ENCODE results near the gene CACNA1I. TPM values are rescaled to one million over a fixed set of nuclear protein-coding genes. Genes with fewer than 3 reads are reported as not detected.

Gene CACNA1I
- total and polyA plus RNA-seq, 3 experiments from 2014 or later: 0.71 to 4.6 (median 4.6) TPM

DNA sequence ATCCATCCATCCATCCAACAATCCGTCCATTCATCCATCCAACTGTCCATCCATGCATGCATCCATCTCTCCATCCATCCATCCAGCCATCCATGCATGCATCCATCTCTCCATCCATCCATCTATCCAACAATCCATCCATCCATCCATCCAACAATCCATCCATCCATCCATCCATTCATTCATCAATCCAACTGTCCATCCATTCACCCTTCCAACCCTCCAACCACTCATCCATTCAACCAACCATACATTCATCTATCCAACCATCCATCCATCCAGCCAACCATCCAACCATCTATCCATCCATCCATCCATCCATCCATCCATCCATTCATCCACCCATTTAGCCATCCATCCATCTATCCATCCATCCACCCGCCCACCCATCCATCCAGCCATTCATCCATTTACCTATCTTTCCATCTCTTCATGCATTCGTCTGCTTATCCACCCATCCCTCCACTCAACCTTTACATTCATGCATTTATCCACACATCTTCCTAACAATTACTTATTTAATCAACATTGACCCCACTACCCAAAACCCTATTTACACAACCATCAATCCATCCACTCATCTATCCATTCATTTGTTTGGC is 12.6 kb downstream of the CACNA1I start:
- H3K4me1 Mint-ChIP-seq: no peaks in the 10 kb centered on the region
- Histone ChIP-seq H3K9me3 (ENCODE audit: low read length) (no peaks in the 10 kb centered on the region), H3K4me1 (ENCODE audit: insufficient read depth, low read length) (no peaks in the 10 kb centered on the region), H3K36me3 (ENCODE audit: insufficient read depth, low read length) (no peaks in the 10 kb centered on the region), H3K27me3 (ENCODE audit: insufficient read depth, low read length, poor library complexity, severe bottlenecking) (no peaks in the 10 kb centered on the region), H3K4me3 (ENCODE audit: low read length) (no peak overlapping the region), H3K27ac (ENCODE audit: low read depth, low read length) (no peak overlapping the region)
- POLR2A ChIA-PET: no interaction called here
- no peaks in the 10 kb centered on the region for H3K9me3 Mint-ChIP-seq
- H3K4me3 Mint-ChIP-seq: peak overlapping the region in 1 of 7 donors; percentile 33
- H3K27ac Mint-ChIP-seq: no peak overlapping the region
- H3K36me3 Mint-ChIP-seq: peaks cover 0 to 4% (median 0%) of the 10 kb centered on the region in 3 donors
- peaks cover 17 to 41% of the 10 kb centered on the region in 2 donors for H3K27me3 Mint-ChIP-seq
- CTCF ChIA-PET: no interaction called here
- no peak for DNase-seq

DNA sequence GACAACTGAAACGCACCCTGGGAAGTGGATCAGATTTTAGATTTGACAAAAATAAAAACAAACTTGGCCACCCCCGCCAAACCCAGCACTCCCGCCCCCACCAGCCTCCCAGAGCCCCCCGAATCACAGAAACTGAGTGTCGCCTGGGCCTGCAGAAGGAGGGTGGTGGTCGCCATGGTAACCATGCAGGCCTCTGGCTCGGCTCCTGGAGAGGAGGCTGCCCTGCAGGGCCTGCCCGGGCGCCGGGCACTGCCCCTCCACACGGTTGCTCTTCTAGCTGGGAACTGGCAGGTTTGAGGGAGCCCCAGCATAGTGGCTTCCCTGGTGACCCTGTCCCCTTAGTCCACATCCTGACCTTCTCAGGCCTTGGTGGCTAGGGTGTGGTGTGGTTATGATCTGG is 19.3 kb downstream of the CACNA1I start:
- no peak for DNase-seq
- POLR2A ChIA-PET: interaction anchor here (0.5 kb wide), 1 partner anchor 230 kb away, joined by 3 read pairs; no protein-coding TSS in a partner anchor
- CTCF ChIA-PET: interaction anchor here (1.3 kb wide), 1 partner anchor 55 kb away, joined by 3 read pairs; no protein-coding TSS in a partner anchor

DNA sequence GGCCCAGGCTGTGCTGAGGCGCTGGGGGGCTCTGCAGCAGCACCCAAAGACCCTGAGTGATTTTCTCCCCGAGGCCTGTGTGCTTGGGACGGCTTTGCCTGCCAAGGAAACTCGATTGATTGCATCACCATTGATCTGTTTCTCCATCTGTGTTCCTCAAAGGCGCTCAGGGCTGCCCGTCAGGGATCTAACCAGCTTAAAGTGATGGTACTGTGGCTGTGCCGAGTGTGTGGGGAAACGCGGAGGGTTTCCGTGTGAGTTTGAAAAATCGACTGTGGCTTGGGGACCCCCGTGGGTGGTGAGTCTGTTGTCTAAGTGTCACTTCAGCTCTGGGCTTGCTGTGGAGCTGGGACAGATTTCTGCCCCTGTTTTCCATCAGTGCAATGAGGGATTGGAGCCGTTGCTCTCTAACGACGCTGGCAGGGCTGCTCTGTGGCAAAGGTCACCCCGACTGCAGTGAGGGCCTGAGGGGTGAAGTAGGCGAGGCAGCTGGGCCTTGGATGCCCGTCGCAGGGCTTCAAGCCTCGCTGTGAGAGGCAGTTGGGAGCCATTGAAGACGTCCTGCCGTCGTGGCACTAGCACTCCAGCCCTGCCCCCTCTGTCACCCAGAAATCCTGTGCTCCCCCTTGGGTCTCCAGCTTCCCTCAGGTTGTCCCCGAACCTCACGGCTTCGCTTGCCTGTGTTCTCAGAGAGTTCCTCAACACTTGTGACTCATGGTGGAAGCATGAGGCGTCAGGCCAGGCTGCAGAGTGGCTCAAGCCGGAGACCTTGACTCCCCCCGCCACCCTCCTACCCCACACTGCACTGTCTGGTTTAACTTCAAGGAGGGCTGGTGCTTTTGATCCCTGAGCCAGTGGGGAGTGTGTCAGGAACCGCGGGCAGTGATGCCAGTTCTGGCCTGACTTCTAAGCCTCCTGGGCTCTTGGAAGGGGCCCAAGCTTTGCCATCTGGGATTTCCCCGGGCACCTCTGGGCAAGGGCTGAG is 21.8 kb downstream of the CACNA1I start:
- Histone ChIP-seq H3K9me3 (ENCODE audit: low read length) (no peaks in the 10 kb centered on the region), H3K36me3 (ENCODE audit: insufficient read depth, low read length) (no peaks in the 10 kb centered on the region), H3K27me3 (ENCODE audit: insufficient read depth, low read length, poor library complexity, severe bottlenecking) (no peaks in the 10 kb centered on the region), H3K27ac (ENCODE audit: low read depth, low read length) (no peak overlapping the region), H3K4me1 (ENCODE audit: insufficient read depth, low read length) (no peaks in the 10 kb centered on the region), H3K4me3 (ENCODE audit: low read length) (no peak overlapping the region)
- H3K4me1 Mint-ChIP-seq: no peaks in the 10 kb centered on the region
- H3K36me3 Mint-ChIP-seq: peaks cover 0 to 3% (median 0%) of the 10 kb centered on the region in 3 donors
- no peaks in the 10 kb centered on the region for H3K9me3 Mint-ChIP-seq
- no peak overlapping the region for H3K27ac Mint-ChIP-seq
- no peak for DNase-seq
- no peak overlapping the region for H3K4me3 Mint-ChIP-seq
- ChIA-PET CTCF (no interaction called here), POLR2A (interaction anchor here (0.6 kb wide), 1 partner anchor 1854 kb away, joined by 3 read pairs; the partner anchor contains the start of gene TOB2)
- H3K27me3 Mint-ChIP-seq: peaks cover 8 to 21% of the 10 kb centered on the region in 2 donors

More for the DNA sequence above, 19.3 kb downstream of the CACNA1I start:
- Histone ChIP-seq H3K27ac (ENCODE audit: low read depth, low read length) (no peak overlapping the region), H3K36me3 (ENCODE audit: insufficient read depth, low read length) (no peaks in the 10 kb centered on the region), H3K4me1 (ENCODE audit: insufficient read depth, low read length) (no peaks in the 10 kb centered on the region), H3K9me3 (ENCODE audit: low read length) (no peaks in the 10 kb centered on the region), H3K27me3 (ENCODE audit: insufficient read depth, low read length, poor library complexity, severe bottlenecking) (no peaks in the 10 kb centered on the region), H3K4me3 (ENCODE audit: low read length) (no peak overlapping the region)
- H3K27me3 Mint-ChIP-seq: peaks cover 2 to 14% of the 10 kb centered on the region in 2 donors
- no peaks in the 10 kb centered on the region for H3K9me3 Mint-ChIP-seq
- no peak overlapping the region for H3K27ac Mint-ChIP-seq
- no peak overlapping the region for H3K4me3 Mint-ChIP-seq
- H3K36me3 Mint-ChIP-seq: no peaks in the 10 kb centered on the region
- no peaks in the 10 kb centered on the region for H3K4me1 Mint-ChIP-seq

DNA sequence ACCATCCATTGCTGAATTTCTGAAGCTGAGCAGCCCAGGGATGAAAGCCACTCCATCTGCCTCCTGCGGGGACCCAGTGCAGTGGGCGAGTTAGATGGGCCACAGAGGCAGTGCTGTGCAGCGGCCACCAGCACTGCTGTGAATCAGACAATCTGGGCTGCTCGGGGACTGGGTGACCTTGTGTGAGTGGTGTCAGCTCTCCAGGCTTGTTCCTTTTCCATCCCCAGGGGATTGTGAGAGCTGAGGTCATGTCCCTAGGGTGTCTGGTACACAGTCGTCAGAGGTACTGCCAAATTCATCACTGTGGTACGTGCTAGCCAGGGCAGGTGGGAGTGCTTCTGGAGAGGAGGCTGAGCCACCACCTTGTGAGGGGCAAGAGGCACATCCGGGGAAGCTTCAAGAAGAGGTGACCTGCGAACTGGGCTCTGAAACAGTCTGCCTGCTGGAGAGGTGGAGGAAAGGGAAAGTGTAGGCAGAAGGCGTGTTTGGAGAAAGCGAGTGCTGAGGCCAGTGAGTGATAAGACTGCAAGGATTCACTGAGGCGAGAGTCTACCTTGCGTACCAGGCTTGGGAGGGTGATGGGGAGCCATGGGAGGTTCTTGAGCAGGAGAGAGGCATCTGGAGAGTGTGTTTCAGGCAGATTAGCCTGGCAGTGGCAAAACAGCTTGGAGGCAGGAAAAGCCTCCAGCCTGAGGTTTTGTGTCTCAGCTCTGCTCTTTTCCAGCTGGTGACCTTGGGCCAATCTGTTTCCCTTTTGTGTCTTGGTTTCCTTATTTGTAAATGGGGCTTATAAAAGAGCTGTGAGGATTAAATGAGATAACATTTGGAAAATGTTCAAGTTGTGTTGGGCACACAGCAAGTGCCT is 22.7 kb downstream of the CACNA1I start:
- Histone ChIP-seq H3K27ac (ENCODE audit: low read depth, low read length) (no peak overlapping the region), H3K4me3 (ENCODE audit: low read length) (no peak overlapping the region), H3K27me3 (ENCODE audit: insufficient read depth, low read length, poor library complexity, severe bottlenecking) (peaks cover 3% of the 10 kb centered on the region), H3K36me3 (ENCODE audit: insufficient read depth, low read length) (no peaks in the 10 kb centered on the region), H3K9me3 (ENCODE audit: low read length) (no peaks in the 10 kb centered on the region), H3K4me1 (ENCODE audit: insufficient read depth, low read length) (peaks cover under 1% of the 10 kb centered on the region)
- Mint-ChIP-seq H3K36me3 (peaks cover 0 to 3% (median 0%) of the 10 kb centered on the region in 3 donors), H3K27me3 (peaks cover 12 to 27% of the 10 kb centered on the region in 2 donors), H3K4me3 (no peak overlapping the region), H3K9me3 (no peaks in the 10 kb centered on the region), H3K27ac (no peak overlapping the region), H3K4me1 (peaks cover under 1 to 5% (median 5%) of the 10 kb centered on the region in 3 donors)
- no peak for DNase-seq
- CTCF ChIA-PET: no interaction called here
- POLR2A ChIA-PET: no interaction called here

DNA sequence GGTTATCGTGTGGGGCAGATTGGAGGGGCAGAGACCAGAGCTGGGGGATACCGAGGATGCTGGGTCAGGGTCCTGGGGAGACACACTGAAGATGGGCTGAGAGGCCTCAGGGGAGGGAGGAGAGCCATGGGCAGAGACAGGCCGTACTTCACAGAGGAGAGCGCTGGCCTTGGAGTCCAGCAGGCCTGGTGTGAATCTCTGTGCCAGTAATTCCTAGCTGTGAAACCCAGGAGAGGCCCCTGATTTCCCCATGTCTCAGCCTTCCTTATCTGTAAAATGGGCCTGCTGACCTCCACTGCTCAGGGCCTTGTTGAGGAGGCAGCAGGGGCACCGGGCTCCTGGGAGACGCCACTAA is 23.4 kb downstream of the CACNA1I start:
- Histone ChIP-seq H3K36me3 (ENCODE audit: insufficient read depth, low read length) (no peaks in the 10 kb centered on the region), H3K4me1 (ENCODE audit: insufficient read depth, low read length) (peaks cover 5% of the 10 kb centered on the region), H3K4me3 (ENCODE audit: low read length) (no peak overlapping the region), H3K27me3 (ENCODE audit: insufficient read depth, low read length, poor library complexity, severe bottlenecking) (peaks cover 3% of the 10 kb centered on the region), H3K9me3 (ENCODE audit: low read length) (no peaks in the 10 kb centered on the region), H3K27ac (ENCODE audit: low read depth, low read length) (no peak overlapping the region)
- no peak overlapping the region for H3K4me3 Mint-ChIP-seq
- DNase-seq: no peak
- ChIA-PET CTCF (no interaction called here), POLR2A (no interaction called here)
- peaks cover 4 to 9% (median 9%) of the 10 kb centered on the region in 3 donors for H3K4me1 Mint-ChIP-seq
- H3K36me3 Mint-ChIP-seq: peaks cover 0 to 3% (median 0%) of the 10 kb centered on the region in 3 donors
- H3K9me3 Mint-ChIP-seq: no peaks in the 10 kb centered on the region
- H3K27me3 Mint-ChIP-seq: peaks cover 15 to 31% of the 10 kb centered on the region in 2 donors
- H3K27ac Mint-ChIP-seq: no peak overlapping the region

DNA sequence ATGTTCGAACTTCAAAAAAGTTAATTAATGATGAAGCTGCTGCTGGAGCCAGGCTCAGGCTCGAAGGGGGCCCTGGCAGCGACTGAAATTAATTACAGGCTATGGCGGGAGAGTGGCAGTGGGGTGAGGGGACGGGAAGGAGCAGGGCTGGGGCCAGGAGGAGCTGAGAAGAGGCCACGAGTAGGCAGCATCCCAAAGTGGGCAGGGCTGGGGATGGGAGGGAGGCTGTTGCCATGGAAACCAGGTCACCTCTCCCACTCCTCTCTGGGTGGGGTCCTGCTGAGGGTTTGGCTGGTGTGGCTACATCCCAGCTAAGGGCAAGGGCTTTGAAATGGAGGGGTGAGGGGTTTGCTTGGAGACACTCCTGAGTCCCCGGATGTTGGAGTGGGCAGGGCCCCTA is 23.9 kb downstream of the CACNA1I start:
- Histone ChIP-seq H3K4me1 (ENCODE audit: insufficient read depth, low read length) (peaks cover 5% of the 10 kb centered on the region), H3K27ac (ENCODE audit: low read depth, low read length) (no peak overlapping the region), H3K27me3 (ENCODE audit: insufficient read depth, low read length, poor library complexity, severe bottlenecking) (peaks cover 3% of the 10 kb centered on the region), H3K36me3 (ENCODE audit: insufficient read depth, low read length) (no peaks in the 10 kb centered on the region), H3K9me3 (ENCODE audit: low read length) (no peaks in the 10 kb centered on the region), H3K4me3 (ENCODE audit: low read length) (no peak overlapping the region)
- POLR2A ChIA-PET: no interaction called here
- H3K27ac Mint-ChIP-seq: no peak overlapping the region
- H3K4me3 Mint-ChIP-seq: no peak overlapping the region
- CTCF ChIA-PET: no interaction called here
- peaks cover 0 to 3% (median 0%) of the 10 kb centered on the region in 3 donors for H3K36me3 Mint-ChIP-seq
- H3K27me3 Mint-ChIP-seq: peaks cover 15 to 31% of the 10 kb centered on the region in 2 donors
- no peak for DNase-seq
- peaks cover 4 to 9% (median 9%) of the 10 kb centered on the region in 3 donors for H3K4me1 Mint-ChIP-seq
- no peaks in the 10 kb centered on the region for H3K9me3 Mint-ChIP-seq

DNA sequence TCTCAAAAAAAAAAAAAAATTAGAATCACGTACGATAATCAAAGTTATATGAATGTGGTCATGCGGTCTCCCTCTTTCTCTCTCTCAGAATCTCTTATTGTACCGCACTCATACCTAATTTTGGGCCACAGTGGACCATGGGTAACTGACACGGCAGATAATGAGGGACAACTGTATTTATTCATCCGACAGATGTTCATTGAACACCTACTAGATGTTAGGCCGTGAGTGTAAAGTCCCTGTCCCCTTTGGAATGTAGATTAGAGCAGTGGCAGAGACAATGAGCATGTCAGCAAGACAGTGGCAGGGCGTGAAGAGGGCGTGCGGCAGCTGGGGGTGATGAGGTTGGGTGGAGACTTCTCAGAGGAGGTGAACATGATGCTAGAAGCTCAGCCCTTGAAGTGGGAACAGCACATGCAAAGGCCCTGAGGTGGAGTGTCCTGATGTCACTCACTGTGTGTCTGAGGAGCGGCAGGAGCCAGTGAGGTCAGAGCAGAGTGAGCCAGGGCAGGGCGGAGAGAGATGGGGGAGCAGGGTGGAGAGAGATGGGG is 25.1 kb downstream of the CACNA1I start:
- Histone ChIP-seq H3K36me3 (ENCODE audit: insufficient read depth, low read length) (no peaks in the 10 kb centered on the region), H3K27me3 (ENCODE audit: insufficient read depth, low read length, poor library complexity, severe bottlenecking) (peaks cover 3% of the 10 kb centered on the region), H3K4me1 (ENCODE audit: insufficient read depth, low read length) (peaks cover 5% of the 10 kb centered on the region), H3K27ac (ENCODE audit: low read depth, low read length) (no peak overlapping the region), H3K4me3 (ENCODE audit: low read length) (no peak overlapping the region), H3K9me3 (ENCODE audit: low read length) (no peaks in the 10 kb centered on the region)
- no peaks in the 10 kb centered on the region for H3K9me3 Mint-ChIP-seq
- peaks cover 15 to 31% of the 10 kb centered on the region in 2 donors for H3K27me3 Mint-ChIP-seq
- H3K36me3 Mint-ChIP-seq: peaks cover 0 to 3% (median 0%) of the 10 kb centered on the region in 3 donors
- H3K4me1 Mint-ChIP-seq: peaks cover 4 to 9% (median 9%) of the 10 kb centered on the region in 3 donors
- H3K4me3 Mint-ChIP-seq: no peak overlapping the region
- H3K27ac Mint-ChIP-seq: no peak overlapping the region
- ChIA-PET CTCF (no interaction called here), POLR2A (no interaction called here)
- no peak for DNase-seq

Measured in CD8-positive, alpha-beta memory T cell (primary cell).